Kidney (tissue), 14 donors: ENCODE measurements around the gene MARCO. TPM values are rescaled to one million over a fixed set of nuclear protein-coding genes. Genes with fewer than 3 reads are reported as not detected.
"Not testable (repeated sequence)": the region's sequence is repeated elsewhere in the genome, so short reads cannot be mapped to it uniquely, and the experiment has no call there.

Experiments used
- DNase-seq, 5 donors: peaks; one replicate each; pipeline ENCODE4 v3.0.0-alpha.2; 2013 to 2020
- FAIRE-seq: peaks from 2 replicates; lab custom pipeline; 2012; peaks lifted over from hg19 to GRCh38; lab: Jason Lieb, UNC
- H3K27ac ChIP-seq, 2 donors: one replicate each; pipeline ENCODE4 v1.7.0; 2013; ENCODE audit warnings: low read depth in 2 of 2, low read length in 2 of 2, inconsistent platforms in 1 of 2
- H3K27me3 ChIP-seq: one replicate; pipeline ENCODE4 v1.7.1; 2013; ENCODE audit warnings: low read length, inconsistent platforms; ENCODE audit not compliant: control insufficient read depth, insufficient read depth
- H3K36me3 ChIP-seq, 3 donors: one replicate each; pipeline versions ENCODE4 v1.7.0 to v1.7.1; 2013; ENCODE audit warnings: low read length in 3 of 3, control low read depth in 1 of 3, inconsistent platforms in 1 of 3; ENCODE audit not compliant: insufficient read depth in 3 of 3, control insufficient read depth in 2 of 3
- H3K4me1 ChIP-seq, 3 donors: one replicate each; pipeline versions ENCODE4 v1.7.0 to v1.7.1; 2013; ENCODE audit warnings: low read length in 3 of 3, inconsistent platforms in 1 of 3, low read depth in 1 of 3; ENCODE audit not compliant: control insufficient read depth in 2 of 3, insufficient read depth in 2 of 3
- H3K4me3 ChIP-seq, 3 donors: one replicate each; pipeline versions ENCODE4 v1.7.0 to v1.8.1; 2013; ENCODE audit warnings: low read length in 3 of 3, control low read depth in 1 of 3, inconsistent platforms in 1 of 3
- H3K9ac ChIP-seq, 3 donors: one replicate each; pipeline versions ENCODE4 v1.7.0 to v1.7.1; 2013; ENCODE audit warnings: low read length in 3 of 3, control low read depth in 1 of 3, inconsistent platforms in 1 of 3
- H3K9me3 ChIP-seq, 3 donors: one replicate each; pipeline versions ENCODE4 v1.7.0 to v1.7.1; 2013; ENCODE audit warnings: low read length in 3 of 3, control low read depth in 1 of 3, inconsistent platforms in 1 of 3; ENCODE audit not compliant: control insufficient read depth in 2 of 3, insufficient read depth in 1 of 3
- intact Hi-C: fragments of 100-400 bp; cut with DNase I; formaldehyde crosslinking; loops from one replicate; pipeline ENCODE4 v1.11.1; 2022
- polyA plus RNA-seq: library from polyadenylated mRNA; stranded (reverse); fragments of 350-450 nt; fragmentation: Illumina TruSeq; extraction: RNeasy Lipid Tissue Mini Kit (QIAGEN cat#74804); gene quantifications from one replicate; pipeline ENCODE4 v1.2.3, GENCODE V29; 2014; ENCODE audit warnings: low read depth, low replicate concordance; ENCODE audit not compliant: insufficient read depth
- total RNA-seq: library from RNA; stranded (reverse); fragmentation: NEBNext Ultra II Directional; extraction: Animal tissue kit (Norgen Biotek cat#: 25700); gene quantifications from one replicate; pipeline ENCODE4 v1.2.1, GENCODE V29; 2021
- TF ChIP-seq, protein P1 (sequence below): IDR thresholded peaks from 3 replicates; pipeline ENCODE4 v1.5.1; 2012; ENCODE audit warnings: mild to moderate bottlenecking, moderate library complexity, borderline replicate concordance; ENCODE audit not compliant: insufficient read depth; ENCODE audit errors: extremely low read depth
- donor health status: control.
- donor health status: control.
- donor health status: control.
- donor health status: control.
- donor health status: control.
- donor health status: DM: yes; HTN: yes; CAD: no.
- donor health status: Normal renal cell carcinoma (clear cell type).

Gene MARCO
- total and polyA plus RNA-seq, 2 donors from 2014 or later = 0.65 to 4.6 TPM

DNA sequence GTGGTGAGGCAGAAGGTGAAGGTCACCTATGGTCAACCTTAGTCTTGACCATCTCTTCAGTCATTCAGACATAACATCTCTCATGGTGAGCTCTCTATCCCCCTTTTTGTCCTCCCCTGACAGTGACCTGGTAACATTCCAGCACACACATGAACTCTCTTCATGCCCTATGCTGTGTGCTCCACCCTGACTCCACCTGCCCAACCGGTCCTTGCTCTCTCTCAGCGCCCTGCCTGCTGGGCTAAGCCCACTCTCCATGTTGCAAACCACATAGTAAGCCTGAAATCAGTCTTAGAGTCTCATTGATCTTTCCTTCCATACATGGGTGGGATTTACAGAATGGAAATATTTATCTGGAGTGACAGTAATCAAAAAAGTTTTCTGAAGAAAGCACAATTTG is 52.8 kb downstream of the MARCO start:
- intact Hi-C loops = no loop called here
- no peaks in the 10 kb centered on the region for H3K27me3 ChIP-seq
- DNase-seq (no peak), FAIRE-seq (no peak)
- no peaks in the 10 kb centered on the region for H3K4me1 ChIP-seq
- H3K4me3 ChIP-seq = no peak overlapping the region
- H3K9ac ChIP-seq = no peak overlapping the region
- no peaks in the 10 kb centered on the region for H3K9me3 ChIP-seq
- TF ChIP-seq, protein P1, sequence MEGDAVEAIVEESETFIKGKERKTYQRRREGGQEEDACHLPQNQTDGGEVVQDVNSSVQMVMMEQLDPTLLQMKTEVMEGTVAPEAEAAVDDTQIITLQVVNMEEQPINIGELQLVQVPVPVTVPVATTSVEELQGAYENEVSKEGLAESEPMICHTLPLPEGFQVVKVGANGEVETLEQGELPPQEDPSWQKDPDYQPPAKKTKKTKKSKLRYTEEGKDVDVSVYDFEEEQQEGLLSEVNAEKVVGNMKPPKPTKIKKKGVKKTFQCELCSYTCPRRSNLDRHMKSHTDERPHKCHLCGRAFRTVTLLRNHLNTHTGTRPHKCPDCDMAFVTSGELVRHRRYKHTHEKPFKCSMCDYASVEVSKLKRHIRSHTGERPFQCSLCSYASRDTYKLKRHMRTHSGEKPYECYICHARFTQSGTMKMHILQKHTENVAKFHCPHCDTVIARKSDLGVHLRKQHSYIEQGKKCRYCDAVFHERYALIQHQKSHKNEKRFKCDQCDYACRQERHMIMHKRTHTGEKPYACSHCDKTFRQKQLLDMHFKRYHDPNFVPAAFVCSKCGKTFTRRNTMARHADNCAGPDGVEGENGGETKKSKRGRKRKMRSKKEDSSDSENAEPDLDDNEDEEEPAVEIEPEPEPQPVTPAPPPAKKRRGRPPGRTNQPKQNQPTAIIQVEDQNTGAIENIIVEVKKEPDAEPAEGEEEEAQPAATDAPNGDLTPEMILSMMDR = no peak
- no peak overlapping the region for H3K27ac ChIP-seq
- H3K36me3 ChIP-seq = no peaks in the 10 kb centered on the region

DNA sequence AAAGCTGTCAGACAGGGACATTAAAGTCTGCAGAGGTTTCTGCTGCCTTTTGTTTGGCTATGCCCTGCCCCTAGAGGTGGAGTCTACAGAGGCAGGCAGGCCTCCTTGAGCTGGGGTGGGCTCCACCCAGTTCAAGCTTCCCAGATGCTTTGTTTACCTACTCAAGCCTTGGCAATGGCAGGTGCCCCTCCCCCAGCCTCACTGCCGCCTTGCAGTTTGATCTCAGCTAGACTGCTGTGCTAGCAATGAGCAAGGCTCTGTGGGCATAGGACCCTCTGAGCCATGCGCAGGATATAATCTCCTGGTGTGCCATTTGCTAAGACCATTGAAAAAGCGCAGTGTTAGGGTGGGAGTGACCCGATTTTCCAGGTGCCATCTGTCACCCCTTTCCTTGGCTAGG is 61.9 kb downstream of the MARCO start:
- FAIRE-seq, H3K4me3 ChIP-seq, DNase-seq, H3K27ac ChIP-seq, H3K4me1 ChIP-seq, H3K9me3 ChIP-seq, intact Hi-C loops, H3K9ac ChIP-seq, H3K36me3 ChIP-seq, H3K27me3 ChIP-seq: not testable (repeated sequence)

DNA sequence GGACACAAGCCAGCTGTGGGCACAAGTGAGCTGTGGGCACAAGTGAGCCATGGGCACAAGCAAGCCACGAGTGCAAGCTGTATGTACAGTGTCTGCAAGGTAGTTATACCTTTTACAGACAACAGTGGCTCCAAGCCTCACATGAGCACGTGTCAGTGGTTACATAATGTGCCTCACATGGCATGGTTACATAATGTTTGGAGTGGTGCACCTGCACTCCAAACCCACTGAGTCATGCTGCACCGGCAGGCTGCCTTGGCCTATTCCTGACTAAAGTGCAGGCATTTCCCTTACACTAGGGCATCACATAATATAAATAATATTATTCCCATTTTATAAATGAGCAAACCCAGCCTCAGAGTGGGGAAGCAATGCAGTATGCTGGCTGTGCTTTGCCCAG is 62.6 kb downstream of the MARCO start:
- Histone ChIP-seq H3K27ac (no peak overlapping the region), H3K4me3 (no peak overlapping the region), H3K36me3 (no peaks in the 10 kb centered on the region), H3K9me3 (peaks cover 0 to 3% (median 0%) of the 10 kb centered on the region in 3 donors), H3K27me3 (no peaks in the 10 kb centered on the region), H3K4me1 (no peaks in the 10 kb centered on the region), H3K9ac (no peak overlapping the region)
- intact Hi-C loops = no loop called here
- DNase-seq = no peak
- TF ChIP-seq, protein P1 = no peak
- FAIRE-seq = no peak

DNA sequence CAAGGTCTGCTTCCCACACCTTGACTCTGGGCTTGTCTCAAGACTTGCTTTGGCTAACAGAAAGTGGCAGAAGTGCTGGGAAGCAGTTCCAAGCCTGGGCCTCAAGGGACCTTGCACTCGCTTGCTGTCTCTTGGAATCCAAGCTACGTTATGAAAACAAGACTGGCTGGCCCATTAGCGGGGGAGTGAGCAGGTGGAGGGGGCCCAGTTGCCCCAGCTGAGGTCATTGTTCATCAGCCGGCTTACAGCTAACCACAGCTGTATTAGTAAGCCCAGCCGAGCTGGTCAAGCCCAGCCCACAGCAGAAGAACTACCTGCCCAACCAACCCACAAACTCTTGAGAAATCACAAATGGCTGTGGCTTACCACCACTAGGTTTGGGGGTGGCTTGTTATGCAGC is 63.1 kb downstream of the MARCO start:
- Histone ChIP-seq H3K4me3 (no peak overlapping the region), H3K27me3 (no peaks in the 10 kb centered on the region), H3K27ac (no peak overlapping the region), H3K9ac (no peak overlapping the region), H3K36me3 (no peaks in the 10 kb centered on the region), H3K4me1 (no peaks in the 10 kb centered on the region), H3K9me3 (peaks cover 0 to 3% (median 0%) of the 10 kb centered on the region in 3 donors)
- TF ChIP-seq, protein P1 = no peak
- FAIRE-seq (no peak), DNase-seq (peak in 3 of 5 donors; percentile 45 to 49 (median 47))
- intact Hi-C loops = no loop called here
